K562 (cell line): ENCODE data around the gene RTP5.

Source experiments
- KAT8 ChIP-seq: fragments of 450-650 bp; IDR thresholded peaks from 2 replicates; pipeline ENCODE4 v1.6.1; 2016; ENCODE audit warnings: low read depth, mild to moderate bottlenecking
- L3MBTL2 ChIP-seq: fragments of 450-650 bp; IDR thresholded peaks from 2 replicates; pipeline ENCODE4 v1.6.1; 2016; ENCODE audit warnings: mild to moderate bottlenecking, moderate library complexity
- POLR2A ChIP-seq: fragments of 450-650 bp; conservative IDR thresholded peaks from 2 replicates; pipeline ENCODE4 v1.6.1; 2016
- TEAD2 ChIP-seq: fragments of 450-650 bp; IDR thresholded peaks from 2 replicates; pipeline ENCODE4 v1.6.1; 2016; ENCODE audit warnings: missing genetic modification characterization, control low read depth, missing compliant biosample characterization
- ZNF217 ChIP-seq: sonication (generic); formaldehyde crosslinking; IDR thresholded peaks from 2 replicates; pipeline ENCODE4 v1.8.0; 2022; ENCODE audit warnings: mild to moderate bottlenecking, missing genetic modification reagents
- TF ChIP-seq, protein P1 (sequence below), 3 experiments: IDR thresholded peaks in 2 of 3; conservative IDR thresholded peaks in 1 of 3; 2 replicates each; pipeline ENCODE4 v1.5.1; 2011 to 2012; ENCODE audit warnings: low read length in 3 of 3, mild to moderate bottlenecking in 3 of 3, control low read depth in 2 of 3, improper control_type of control experiment in 1 of 3, inconsistent platforms in 1 of 3, low read depth in 1 of 3, mixed read lengths in 1 of 3, moderate library complexity in 1 of 3; ENCODE audit not compliant: insufficient read depth in 2 of 3
- TF ChIP-seq, protein P2 (sequence below): IDR thresholded peaks from 2 replicates; pipeline ENCODE4 v1.6.1; 2016; ENCODE audit warnings: missing genetic modification characterization, missing compliant biosample characterization
- TF ChIP-seq, protein P3 (sequence below): sonication (generic); formaldehyde crosslinking; IDR thresholded peaks from 2 replicates; pipeline ENCODE4 v1.8.1; 2023; ENCODE audit warnings: mild to moderate bottlenecking, missing genetic modification reagents

DNA sequence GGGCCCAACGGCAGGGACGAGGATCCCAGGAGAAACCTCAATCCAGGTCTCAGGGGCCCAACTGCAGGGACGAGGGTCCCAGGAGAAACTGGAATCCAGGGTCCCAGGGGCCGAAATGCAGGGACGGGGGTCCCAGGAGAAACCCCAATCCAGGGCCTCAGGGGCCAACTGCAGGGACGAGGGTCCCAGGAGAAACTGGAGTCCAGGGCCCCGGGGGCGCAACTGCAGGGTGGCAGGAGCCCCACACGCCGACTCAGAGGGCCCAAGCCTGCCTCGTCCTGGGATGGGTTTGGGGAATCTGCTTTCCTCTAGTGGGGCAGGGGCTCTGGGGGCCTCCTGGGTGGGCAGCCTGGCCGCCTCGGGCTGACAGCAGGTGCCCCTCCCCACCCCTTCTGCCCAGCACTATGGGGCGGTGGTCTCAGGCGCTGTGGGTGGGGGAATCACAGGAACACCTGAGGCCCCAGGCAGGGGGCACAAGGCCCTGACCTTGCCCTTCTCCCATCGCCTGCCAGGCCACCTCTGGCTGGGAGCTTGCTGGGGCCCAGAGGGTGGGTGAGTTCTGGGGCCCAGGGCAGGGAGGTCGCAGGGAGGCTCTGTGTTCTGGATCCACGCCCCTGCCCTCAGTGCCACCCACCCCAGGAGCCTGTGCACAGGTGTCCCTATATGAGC, 7.1 kb downstream of the RTP5 start:
- TF ChIP-seq L3MBTL2 = no peak
- TF ChIP-seq, protein P1, sequence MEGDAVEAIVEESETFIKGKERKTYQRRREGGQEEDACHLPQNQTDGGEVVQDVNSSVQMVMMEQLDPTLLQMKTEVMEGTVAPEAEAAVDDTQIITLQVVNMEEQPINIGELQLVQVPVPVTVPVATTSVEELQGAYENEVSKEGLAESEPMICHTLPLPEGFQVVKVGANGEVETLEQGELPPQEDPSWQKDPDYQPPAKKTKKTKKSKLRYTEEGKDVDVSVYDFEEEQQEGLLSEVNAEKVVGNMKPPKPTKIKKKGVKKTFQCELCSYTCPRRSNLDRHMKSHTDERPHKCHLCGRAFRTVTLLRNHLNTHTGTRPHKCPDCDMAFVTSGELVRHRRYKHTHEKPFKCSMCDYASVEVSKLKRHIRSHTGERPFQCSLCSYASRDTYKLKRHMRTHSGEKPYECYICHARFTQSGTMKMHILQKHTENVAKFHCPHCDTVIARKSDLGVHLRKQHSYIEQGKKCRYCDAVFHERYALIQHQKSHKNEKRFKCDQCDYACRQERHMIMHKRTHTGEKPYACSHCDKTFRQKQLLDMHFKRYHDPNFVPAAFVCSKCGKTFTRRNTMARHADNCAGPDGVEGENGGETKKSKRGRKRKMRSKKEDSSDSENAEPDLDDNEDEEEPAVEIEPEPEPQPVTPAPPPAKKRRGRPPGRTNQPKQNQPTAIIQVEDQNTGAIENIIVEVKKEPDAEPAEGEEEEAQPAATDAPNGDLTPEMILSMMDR (IDR thresholded peaks at IDR 0.05 in 2 of 3, conservative IDR thresholded peaks at IDR 0.05 in 1 of 3; ENCODE audit: insufficient read depth in 2 of 3, low read depth in 1 of 3, low read length in 3 of 3) = no peak
- TF ChIP-seq, protein P2, sequence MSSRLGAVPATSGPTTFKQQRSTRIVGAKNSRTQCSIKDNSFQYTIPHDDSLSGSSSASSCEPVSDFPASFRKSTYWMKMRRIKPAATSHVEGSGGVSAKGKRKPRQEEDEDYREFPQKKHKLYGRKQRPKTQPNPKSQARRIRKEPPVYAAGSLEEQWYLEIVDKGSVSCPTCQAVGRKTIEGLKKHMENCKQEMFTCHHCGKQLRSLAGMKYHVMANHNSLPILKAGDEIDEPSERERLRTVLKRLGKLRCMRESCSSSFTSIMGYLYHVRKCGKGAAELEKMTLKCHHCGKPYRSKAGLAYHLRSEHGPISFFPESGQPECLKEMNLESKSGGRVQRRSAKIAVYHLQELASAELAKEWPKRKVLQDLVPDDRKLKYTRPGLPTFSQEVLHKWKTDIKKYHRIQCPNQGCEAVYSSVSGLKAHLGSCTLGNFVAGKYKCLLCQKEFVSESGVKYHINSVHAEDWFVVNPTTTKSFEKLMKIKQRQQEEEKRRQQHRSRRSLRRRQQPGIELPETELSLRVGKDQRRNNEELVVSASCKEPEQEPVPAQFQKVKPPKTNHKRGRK (tag) = no peak
- TF ChIP-seq ZNF217 (CRISPR knock-in tag) = no peak
- no peak for TF ChIP-seq TEAD2
- TF ChIP-seq KAT8 = no peak
- TF ChIP-seq, protein P3, sequence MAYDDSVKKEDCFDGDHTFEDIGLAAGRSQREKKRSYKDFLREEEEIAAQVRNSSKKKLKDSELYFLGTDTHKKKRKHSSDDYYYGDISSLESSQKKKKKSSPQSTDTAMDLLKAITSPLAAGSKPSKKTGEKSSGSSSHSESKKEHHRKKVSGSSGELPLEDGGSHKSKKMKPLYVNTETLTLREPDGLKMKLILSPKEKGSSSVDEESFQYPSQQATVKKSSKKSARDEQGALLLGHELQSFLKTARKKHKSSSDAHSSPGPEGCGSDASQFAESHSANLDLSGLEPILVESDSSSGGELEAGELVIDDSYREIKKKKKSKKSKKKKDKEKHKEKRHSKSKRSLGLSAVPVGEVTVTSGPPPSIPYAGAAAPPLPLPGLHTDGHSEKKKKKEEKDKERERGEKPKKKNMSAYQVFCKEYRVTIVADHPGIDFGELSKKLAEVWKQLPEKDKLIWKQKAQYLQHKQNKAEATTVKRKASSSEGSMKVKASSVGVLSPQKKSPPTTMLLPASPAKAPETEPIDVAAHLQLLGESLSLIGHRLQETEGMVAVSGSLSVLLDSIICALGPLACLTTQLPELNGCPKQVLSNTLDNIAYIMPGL (CRISPR knock-in tag) = no peak
- no peak for TF ChIP-seq POLR2A
